ENCODE data around the gene CHRNB4. TPM values are rescaled to one million over a fixed set of nuclear protein-coding genes. Genes with fewer than 3 reads are reported as not detected.

CHRNB4 gene
- total and polyA plus RNA-seq, 9 donors: 0.09 to 1.4 (median 0.88) TPM

DNA sequence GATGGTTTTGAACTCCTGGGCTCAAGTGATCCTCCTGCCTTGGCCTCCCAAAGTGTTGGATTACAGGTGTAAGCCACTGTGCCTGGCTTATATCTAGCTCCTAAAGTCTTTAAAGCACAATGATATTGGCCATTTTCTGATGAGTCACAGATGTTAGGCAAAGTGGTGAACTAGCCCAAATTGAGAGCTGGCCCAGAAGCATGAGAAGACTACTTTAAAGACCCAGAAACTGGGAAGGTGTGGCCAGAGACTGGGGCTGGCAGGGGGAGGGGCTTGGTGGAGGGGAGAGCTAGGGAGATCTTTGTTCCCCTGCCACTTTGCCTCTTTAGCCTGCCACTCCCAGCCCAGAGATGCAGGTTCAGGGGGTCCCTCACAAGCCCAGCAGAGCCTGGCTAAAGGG is 41.8 kb downstream of the CHRNB4 start:
- Histone ChIP-seq H3K36me3 (ENCODE audit: control insufficient read depth, insufficient read depth, low read length) (no peaks in the 10 kb centered on the region), H3K9me3 (replicated peaks; ENCODE audit: control insufficient read depth, low read depth, low read length) (no peaks in the 10 kb centered on the region), H3K27ac (ENCODE audit: low read length) (no peak overlapping the region), H3K27me3 (ENCODE audit: control insufficient read depth, insufficient read depth, low read length) (peaks cover 3% of the 10 kb centered on the region), H3K4me3 (ENCODE audit: low read length) (no peak overlapping the region), H3K4me1 (ENCODE audit: control insufficient read depth, insufficient read depth, low read length) (no peaks in the 10 kb centered on the region)
- DNase-seq: no peak

DNA sequence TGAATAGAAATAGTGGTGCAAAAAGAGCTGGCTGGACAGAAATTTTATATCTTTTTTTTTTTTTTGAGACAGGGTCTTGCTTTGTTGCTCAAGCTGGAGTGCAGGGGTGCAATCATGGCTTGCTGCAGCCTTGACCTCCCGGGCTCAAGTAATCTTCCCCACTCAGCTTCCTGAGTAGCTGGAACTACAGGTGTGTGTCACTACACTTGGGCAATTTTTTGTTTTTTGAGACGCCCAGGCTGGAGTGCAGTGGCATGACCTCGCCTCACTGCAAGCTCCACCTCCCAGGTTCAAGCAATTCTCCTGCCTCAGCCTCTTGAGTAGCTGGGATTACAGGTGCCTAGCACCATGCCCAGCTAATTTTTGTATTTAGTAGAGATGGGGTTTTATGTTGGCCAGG is 42.7 kb downstream of the CHRNB4 start:
- no peaks in the 10 kb centered on the region for H3K4me1 ChIP-seq (ENCODE audit: control insufficient read depth, insufficient read depth, low read length)
- no peak overlapping the region for H3K27ac ChIP-seq (ENCODE audit: low read length)
- no peaks in the 10 kb centered on the region for H3K36me3 ChIP-seq (ENCODE audit: control insufficient read depth, insufficient read depth, low read length)
- 100% methylated on average over 2 of the region's 3 CpGs for WGBS (ENCODE audit: insufficient coverage)
- H3K27me3 ChIP-seq (ENCODE audit: control insufficient read depth, insufficient read depth, low read length): peaks cover 3% of the 10 kb centered on the region
- DNase-seq: no peak
- no peaks in the 10 kb centered on the region for H3K9me3 ChIP-seq (replicated peaks; ENCODE audit: control insufficient read depth, low read depth, low read length)
- no peak overlapping the region for H3K4me3 ChIP-seq (ENCODE audit: low read length)

DNA sequence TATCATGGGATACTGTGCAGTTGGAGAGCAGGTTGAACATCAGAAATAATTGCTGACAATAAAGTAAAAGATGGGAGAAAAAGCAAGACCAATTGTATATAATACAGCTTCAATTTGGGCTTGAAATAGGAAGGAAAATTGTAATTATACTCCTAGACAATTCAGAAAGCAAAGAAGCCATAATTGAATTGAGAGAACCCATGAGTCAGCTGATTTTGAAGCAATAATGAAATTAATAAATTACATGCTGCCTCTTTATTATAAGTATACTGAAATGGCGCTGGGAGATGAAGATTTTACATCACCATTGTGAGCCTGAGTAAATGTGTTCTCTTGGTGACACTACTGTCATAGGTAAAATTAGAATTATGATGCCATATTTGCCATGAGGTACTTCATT is 43.4 kb downstream of the CHRNB4 start:
- no CpG with 5 or more reads among the region's 1 CpG for WGBS (ENCODE audit: insufficient coverage)
- H3K9me3 ChIP-seq (replicated peaks; ENCODE audit: control insufficient read depth, low read depth, low read length): no peaks in the 10 kb centered on the region

DNA sequence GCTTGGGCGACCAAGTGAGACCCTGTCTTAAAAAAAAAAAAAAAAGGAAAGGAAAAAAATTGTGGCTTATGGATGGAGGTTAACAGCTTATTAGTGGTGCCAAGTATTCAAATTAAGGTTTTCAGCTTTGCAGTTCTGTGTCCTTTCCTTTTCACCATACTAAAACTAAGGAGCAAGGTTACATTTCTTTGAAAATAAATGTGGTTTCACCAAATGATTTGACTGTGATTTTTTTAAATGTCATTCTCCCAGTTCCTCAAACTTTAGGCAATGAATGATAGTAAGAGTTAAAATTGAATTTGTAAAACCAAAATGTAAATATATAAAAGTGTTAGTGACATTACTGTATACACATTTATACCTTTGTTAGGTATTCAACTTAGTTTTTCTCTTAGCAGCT is 66.1 kb downstream of the CHRNB4 start:
- Histone ChIP-seq H3K27ac (ENCODE audit: low read length) (no peak overlapping the region), H3K4me3 (ENCODE audit: low read length) (no peak overlapping the region), H3K36me3 (ENCODE audit: control insufficient read depth, insufficient read depth, low read length) (no peaks in the 10 kb centered on the region), H3K9me3 (replicated peaks; ENCODE audit: control insufficient read depth, low read depth, low read length) (no peaks in the 10 kb centered on the region), H3K4me1 (ENCODE audit: control insufficient read depth, insufficient read depth, low read length) (no peaks in the 10 kb centered on the region), H3K27me3 (ENCODE audit: control insufficient read depth, insufficient read depth, low read length) (no peaks in the 10 kb centered on the region)
- no CpG with 5 or more reads among the region's 1 CpG for WGBS (ENCODE audit: insufficient coverage)
- DNase-seq: no peak

More for the DNA sequence above, 43.4 kb downstream of the CHRNB4 start:
- DNase-seq: no peak
- Histone ChIP-seq H3K36me3 (ENCODE audit: control insufficient read depth, insufficient read depth, low read length) (no peaks in the 10 kb centered on the region), H3K27ac (ENCODE audit: low read length) (no peak overlapping the region), H3K4me3 (ENCODE audit: low read length) (no peak overlapping the region), H3K4me1 (ENCODE audit: control insufficient read depth, insufficient read depth, low read length) (no peaks in the 10 kb centered on the region), H3K27me3 (ENCODE audit: control insufficient read depth, insufficient read depth, low read length) (peaks cover 3% of the 10 kb centered on the region)

Other genes with a start within 250 kb of the CHRNB4 start
- gene IREB2, start 203.0 kb downstream of the CHRNB4 start, total RNA-seq: 33.2 TPM
- 10 to 100 TPM; 28.4 to 44.0 (median 38.5) TPM for gene IREB2, start 203.0 kb downstream of the CHRNB4 start, polyA plus RNA-seq (ENCODE audit: insufficient read depth in 1 of 8, insufficient read length in 8 of 8, low replicate concordance in 1 of 8)
- gene HYKK, start 133.6 kb downstream of the CHRNB4 start, total RNA-seq: 4.0 TPM
- gene HYKK, start 133.6 kb downstream of the CHRNB4 start, polyA plus RNA-seq (ENCODE audit: insufficient read depth in 1 of 8, insufficient read length in 8 of 8, low replicate concordance in 1 of 8): 1 to 10 TPM; 1.2 to 2.2 (median 1.8) TPM
- 170 TPM for gene PSMA4, start 100.8 kb downstream of the CHRNB4 start, total RNA-seq
- 100 to 1,000 TPM; 145 to 191 (median 165) TPM for gene PSMA4, start 100.8 kb downstream of the CHRNB4 start, polyA plus RNA-seq (ENCODE audit: insufficient read depth in 1 of 8, insufficient read length in 8 of 8, low replicate concordance in 1 of 8)
- gene CHRNA5, start 75.7 kb downstream of the CHRNB4 start, total RNA-seq: 0.71 TPM
- gene CHRNA5, start 75.7 kb downstream of the CHRNB4 start, polyA plus RNA-seq (ENCODE audit: insufficient read depth in 1 of 8, insufficient read length in 8 of 8, low replicate concordance in 1 of 8): 1 to 10 TPM in 7 of 8 donors, under 1 TPM in 1; 0.80 to 1.8 (median 1.3) TPM
- gene CHRNA3, start 20.2 kb downstream of the CHRNB4 start, total RNA-seq: 0.13 TPM
- 1 to 10 TPM in 1 of 8 donors, under 1 TPM in 6, not detected in 1; 0.07 to 2.7 (median 0.19) TPM for gene CHRNA3, start 20.2 kb downstream of the CHRNB4 start, polyA plus RNA-seq (ENCODE audit: insufficient read depth in 1 of 8, insufficient read length in 8 of 8, low replicate concordance in 1 of 8)
- 4.9 TPM for gene ADAMTS7, start 170.3 kb upstream of the CHRNB4 start, total RNA-seq
- gene ADAMTS7, start 170.3 kb upstream of the CHRNB4 start, polyA plus RNA-seq (ENCODE audit: insufficient read depth in 1 of 8, insufficient read length in 8 of 8, low replicate concordance in 1 of 8): 10 to 100 TPM; 14.6 to 34.8 (median 26.1) TPM
- 285 TPM for gene MORF4L1, start 231.7 kb upstream of the CHRNB4 start, total RNA-seq
- 100 to 1,000 TPM; 506 to 656 (median 569) TPM for gene MORF4L1, start 231.7 kb upstream of the CHRNB4 start, polyA plus RNA-seq (ENCODE audit: insufficient read depth in 1 of 8, insufficient read length in 8 of 8, low replicate concordance in 1 of 8)